Measurements from ENCODE around the gene CAMTA2. TPM values are rescaled to one million over a fixed set of nuclear protein-coding genes. Genes with fewer than 3 reads are reported as not detected.

Gene CAMTA2
- polyA plus RNA-seq, 3 donors: 7.1 to 88.9 (median 7.6) TPM

GRCh38 chr17:4969551-4970173 lies 17.8 kb downstream of the CAMTA2 start:
- intact Hi-C loops (cut with micrococcal nuclease): no loop called here
- H4K20me1 ChIP-seq (ENCODE audit: insufficient read depth, low read length): peaks cover 6% of the 10 kb centered on the region
- H3K9ac ChIP-seq (ENCODE audit: insufficient read depth, low read length, poor library complexity, severe bottlenecking): no peak overlapping the region
- no peak overlapping the region for H3K4me3 ChIP-seq (replicated peaks in 1 of 3; ENCODE audit: low read depth in 2 of 3, low read length in 3 of 3)
- peak overlapping the region in 2 of 7 donors; percentile 14 to 65 for H3K27ac Mint-ChIP-seq
- peaks cover 59 to 75% of the 10 kb centered on the region in 2 donors for H3K4me1 ChIP-seq (ENCODE audit: control insufficient read depth in 1 of 2, insufficient read depth in 2 of 2, low read length in 2 of 2)
- H3K4me3 Mint-ChIP-seq: no peak overlapping the region
- TF ChIP-seq CTCF (IDR thresholded peaks at IDR 0.05): no peak
- 94% methylated on average over 13 of the region's 16 CpGs for WGBS (ENCODE audit: insufficient coverage)
- H3K27ac ChIP-seq (ENCODE audit: low read depth in 1 of 2, low read length in 2 of 2): peak overlapping the region in 1 of 2 donors; percentile 12
- H3K79me2 ChIP-seq (ENCODE audit: insufficient read depth, low read length): peaks cover 42% of the 10 kb centered on the region
- H3K9me3 ChIP-seq (replicated peaks in 1 of 2; ENCODE audit: control insufficient read depth in 1 of 2, insufficient read depth in 1 of 2, low read length in 2 of 2): no peaks in the 10 kb centered on the region
- H3K4me2 ChIP-seq (replicated peaks; ENCODE audit: extremely low read depth, low read length, poor library complexity, severe bottlenecking): no peak overlapping the region
- H2AFZ ChIP-seq (ENCODE audit: insufficient read depth, low read depth, low read length, poor library complexity, severe bottlenecking): no peak overlapping the region
- H3K36me3 ChIP-seq (replicated peaks in 1 of 2; ENCODE audit: control insufficient read depth in 1 of 2, insufficient read depth in 2 of 2, low read length in 2 of 2): peaks cover 41 to 51% of the 10 kb centered on the region in 2 donors
- H3K9me3 Mint-ChIP-seq: no peaks in the 10 kb centered on the region
- DNase-seq: peak in 1 of 3 donors; percentile 32
- H3K4me1 Mint-ChIP-seq: peaks cover 48% of the 10 kb centered on the region
- H3K27me3 Mint-ChIP-seq (ENCODE audit: low read depth in 3 of 3): peaks cover 0 to 2% (median 2%) of the 10 kb centered on the region in 3 donors
- peaks cover 63 to 69% of the 10 kb centered on the region in 2 donors for H3K36me3 Mint-ChIP-seq
- H3K27me3 ChIP-seq (ENCODE audit: control insufficient read depth in 2 of 2, insufficient read depth in 2 of 2, low read length in 2 of 2): no peaks in the 10 kb centered on the region

- TF ChIP-seq CTCF (IDR thresholded peaks at IDR 0.05): no peak
- intact Hi-C loops (cut with micrococcal nuclease): no loop called here
- H3K9me3 Mint-ChIP-seq: peaks cover 0 to 2% (median 0%) of the 10 kb centered on the region in 7 donors
- peak overlapping the region in 1 of 2 donors; percentile 10 for H3K4me3 Mint-ChIP-seq
- Histone ChIP-seq H3K36me3 (replicated peaks in 1 of 2; ENCODE audit: control insufficient read depth in 1 of 2, insufficient read depth in 2 of 2, low read length in 2 of 2) (peaks cover 36 to 46% of the 10 kb centered on the region in 2 donors), H3K4me2 (replicated peaks; ENCODE audit: extremely low read depth, low read length, poor library complexity, severe bottlenecking) (peak overlapping the region; percentile 100), H3K79me2 (ENCODE audit: insufficient read depth, low read length) (peaks cover 44% of the 10 kb centered on the region), H3K27me3 (ENCODE audit: control insufficient read depth in 2 of 2, insufficient read depth in 2 of 2, low read length in 2 of 2) (no peaks in the 10 kb centered on the region), H3K4me1 (ENCODE audit: control insufficient read depth in 1 of 2, insufficient read depth in 2 of 2, low read length in 2 of 2) (peaks cover 54 to 69% of the 10 kb centered on the region in 2 donors), H3K27ac (ENCODE audit: low read depth in 1 of 2, low read length in 2 of 2) (peak overlapping the region in 1 of 2 donors; percentile 94), H3K4me3 (replicated peaks in 1 of 3; ENCODE audit: low read depth in 2 of 3, low read length in 3 of 3) (peak overlapping the region in 1 of 3 experiments; percentile 99), H3K9ac (ENCODE audit: insufficient read depth, low read length, poor library complexity, severe bottlenecking) (no peak overlapping the region), H2AFZ (ENCODE audit: insufficient read depth, low read depth, low read length, poor library complexity, severe bottlenecking) (no peak overlapping the region), H3K9me3 (replicated peaks in 1 of 2; ENCODE audit: control insufficient read depth in 1 of 2, insufficient read depth in 1 of 2, low read length in 2 of 2) (no peaks in the 10 kb centered on the region), H4K20me1 (ENCODE audit: insufficient read depth, low read length) (peaks cover 6% of the 10 kb centered on the region)
- H3K36me3 Mint-ChIP-seq: peaks cover 57 to 63% of the 10 kb centered on the region in 2 donors
- DNase-seq: peak in 1 of 3 donors; percentile 48
- H3K27ac Mint-ChIP-seq: peak overlapping the region in 4 of 7 donors; percentile 2 to 66 (median 42)
- H3K4me1 Mint-ChIP-seq: peaks cover 43% of the 10 kb centered on the region
- WGBS (ENCODE audit: insufficient coverage): over 99% methylated on average over 12 of the region's 15 CpGs
- peaks cover 0 to 3% (median 2%) of the 10 kb centered on the region in 3 donors for H3K27me3 Mint-ChIP-seq (ENCODE audit: low read depth in 3 of 3)
Observed at GRCh38 chr17:4969047-4969550, 18.4 kb downstream of the CAMTA2 start.
